Right lobe of liver (tissue), 4 donors: ENCODE results near the gene POLG.

Source experiments
- CTCF ChIP-seq, 4 donors: fragments of 200-600 bp in 3 of 4; fragments of 450-650 bp in 1 of 4; IDR thresholded peaks; one replicate each; pipeline versions ENCODE4 v1.5.1 to v1.8.0; 2016 to 2022; ENCODE audit warnings: antibody characterized with exemption in 4 of 4, mild to moderate bottlenecking in 2 of 4
- POLR2A ChIP-seq: fragments of 450-650 bp; IDR thresholded peaks from one replicate; pipeline ENCODE4 v1.6.1; 2017; ENCODE audit warnings: antibody characterized with exemption, mild to moderate bottlenecking
- donor health status: DM: no; HTN: no; CAD: no.
- donor health status: DM: no; HTN: no; CAD: no.
- donor health status: DM: no; HTN: yes; CAD: no.

GRCh38 chr15:89381331-89381730 is 46.7 kb upstream of the POLG start:
- TF ChIP-seq CTCF (IDR thresholded peaks at IDR 0.05) (no peak), POLR2A (no peak)
